Posterior cingulate gyrus (tissue), 11 donors: ENCODE measurements around the gene STRBP.
A peak's percentile ranks its signal among the peaks of the same experiment; 100 is the strongest.
"Not testable (repeated sequence)": the region's sequence is repeated elsewhere in the genome, so short reads cannot be mapped to it uniquely, and the experiment has no call there.

Experiments used
- DNase-seq, 10 donors: peaks; one replicate each; pipeline versions ENCODE4 v3.0.0 to v3.0.0-alpha.2; 2020 to 2021; ENCODE audit warnings: mixed read lengths in 3 of 10
- intact Hi-C: fragments of 100-400 bp; cut with DNase I; formaldehyde crosslinking; loops from one replicate; pipeline ENCODE4 v1.15.1; 2023

Gene STRBP

GRCh38 chr9:123268465-123269259, at the start of gene STRBP:
Gene STRBP, minus strand, starts transcription at chr9:123268586. Its CDS starts 84,452 bp downstream, at chr9:123184134.
- peak; percentile 86 to 99 (median 91) for DNase-seq
- intact Hi-C loops = no loop called here

GRCh38 chr9:123316053-123316718, 47.8 kb upstream of the STRBP start:
- no peak for DNase-seq
- intact Hi-C loops = no loop called here

- intact Hi-C loops = no loop called here
- DNase-seq = no peak
Measured at GRCh38 chr9:123315635-123316034, 47.2 kb upstream of the STRBP start.

GRCh38 chr9:123314617-123315016, 46.2 kb upstream of the STRBP start:
- DNase-seq = no peak

GRCh38 chr9:123312306-123312877, 44.0 kb upstream of the STRBP start:
- intact Hi-C loops = no loop called here
- DNase-seq = no peak

More at GRCh38 chr9:123314617-123315016, 46.2 kb upstream of the STRBP start:
- intact Hi-C loops = no loop called here

GRCh38 chr9:123311250-123311752, 42.9 kb upstream of the STRBP start:
- no peak for DNase-seq
- intact Hi-C loops = no loop called here

- intact Hi-C loops = no loop called here
- DNase-seq = no peak
Measured at GRCh38 chr9:123310551-123311249, 42.3 kb upstream of the STRBP start.

GRCh38 chr9:123309611-123310010, 41.2 kb upstream of the STRBP start:
- DNase-seq = no peak
- intact Hi-C loops = no loop called here

GRCh38 chr9:123305879-123306278, 37.5 kb upstream of the STRBP start:
- no peak for DNase-seq
- intact Hi-C loops = no loop called here

- DNase-seq = no peak
- intact Hi-C loops = no loop called here
Measured at GRCh38 chr9:123304340-123304691, 35.9 kb upstream of the STRBP start.

GRCh38 chr9:123302348-123303214, 34.2 kb upstream of the STRBP start:
- intact Hi-C loops = no loop called here
- no peak for DNase-seq

GRCh38 chr9:123301936-123302335, 33.5 kb upstream of the STRBP start:
- intact Hi-C loops, DNase-seq: not testable (repeated sequence)

GRCh38 chr9:123300554-123300953, 32.2 kb upstream of the STRBP start:
- intact Hi-C loops = no loop called here
- DNase-seq = no peak

GRCh38 chr9:123299558-123300126, 31.3 kb upstream of the STRBP start:
- no peak for DNase-seq
- intact Hi-C loops = no loop called here

- intact Hi-C loops = no loop called here
- no peak for DNase-seq
Measured at GRCh38 chr9:123296174-123296573, 27.8 kb upstream of the STRBP start.

- DNase-seq = no peak
- intact Hi-C loops = no loop called here
Measured at GRCh38 chr9:123291736-123292135, 23.4 kb upstream of the STRBP start.

- DNase-seq = no peak
- intact Hi-C loops = no loop called here
Measured at GRCh38 chr9:123290764-123291163, 22.4 kb upstream of the STRBP start.

GRCh38 chr9:123287639-123288038, 19.3 kb upstream of the STRBP start:
- intact Hi-C loops = no loop called here
- DNase-seq = no peak

GRCh38 chr9:123286324-123286723, 17.9 kb upstream of the STRBP start:
- no peak for DNase-seq
- intact Hi-C loops = no loop called here

GRCh38 chr9:123284656-123285055, 16.3 kb upstream of the STRBP start:
- DNase-seq = no peak
- intact Hi-C loops = no loop called here
